Hindlimb muscle (tissue), 1 donor: ENCODE measurements around the gene SYNE2. TPM values are rescaled to one million over a fixed set of nuclear protein-coding genes. Genes with fewer than 3 reads are reported as not detected.

Experiments
- DNase-seq: peaks from one replicate; pipeline ENCODE4 v3.0.0-alpha.2; 2013
- polyA plus RNA-seq: library from polyadenylated mRNA; unstranded; fragments of 120-200 nt; gene quantifications from one replicate; pipeline ENCODE4 v1.2.1, GENCODE V29; 2013; ENCODE audit not compliant: insufficient read length

SYNE2 gene
- polyA plus RNA-seq, 1 donor = 75.3 TPM

DNA sequence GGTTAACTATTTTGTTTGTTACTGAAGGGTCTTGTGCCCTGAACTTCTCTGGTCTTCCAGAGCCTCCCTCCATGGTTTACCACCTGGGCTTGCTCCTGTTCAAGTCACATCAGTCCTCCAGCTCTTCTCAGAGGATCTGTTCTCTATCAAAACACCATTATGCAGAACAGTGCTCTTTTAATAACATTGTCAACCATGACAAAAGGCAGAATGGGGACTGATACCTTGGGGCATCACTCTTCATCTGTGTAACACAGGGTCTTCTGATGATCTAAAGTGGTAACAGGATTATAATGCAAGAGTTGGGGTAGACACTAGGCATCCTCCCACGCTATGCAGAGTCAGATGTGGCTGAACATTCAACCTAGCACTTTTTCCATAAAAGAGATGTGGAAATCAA, 403.0 kb downstream of the SYNE2 start:
- no peak for DNase-seq

DNA sequence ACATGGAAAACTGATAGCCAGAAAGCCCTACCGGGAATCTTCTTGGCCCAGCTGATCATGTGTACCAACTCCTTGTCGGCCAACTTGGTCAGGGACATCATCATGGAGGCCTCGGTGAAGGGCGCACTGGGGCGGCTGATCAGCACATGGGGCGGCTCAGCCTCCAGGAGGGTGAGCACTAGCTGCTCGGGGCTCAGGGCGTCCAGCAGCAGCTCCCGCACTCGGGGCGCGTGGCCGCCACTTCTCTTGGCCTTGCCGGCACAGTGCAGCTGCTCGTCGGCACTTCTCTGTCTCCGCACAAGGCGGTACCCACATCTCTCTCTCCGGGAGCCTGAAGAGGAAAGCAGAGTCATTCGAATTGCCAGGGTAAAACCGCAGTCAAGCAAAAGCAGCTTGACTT, 407.6 kb downstream of the SYNE2 start:
- no peak for DNase-seq

DNA sequence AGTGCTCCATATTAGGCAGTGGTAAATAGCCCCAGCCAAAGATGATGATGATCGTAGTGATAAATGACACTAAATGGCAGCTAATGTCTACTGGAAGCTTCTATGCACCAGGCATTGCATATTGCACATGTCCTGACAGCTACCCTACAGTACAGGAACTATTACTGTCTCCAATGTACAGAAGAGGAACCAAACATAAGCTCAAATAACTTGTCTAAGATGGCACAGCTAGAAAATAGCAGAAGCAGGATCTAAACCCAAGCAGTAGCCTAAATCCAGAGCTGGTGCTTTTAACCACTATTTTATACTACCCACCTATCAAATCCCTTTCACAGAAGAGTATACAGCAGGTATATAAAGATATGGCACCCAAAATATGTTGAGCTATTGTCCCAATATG, 412.4 kb downstream of the SYNE2 start:
- DNase-seq = no peak

DNA sequence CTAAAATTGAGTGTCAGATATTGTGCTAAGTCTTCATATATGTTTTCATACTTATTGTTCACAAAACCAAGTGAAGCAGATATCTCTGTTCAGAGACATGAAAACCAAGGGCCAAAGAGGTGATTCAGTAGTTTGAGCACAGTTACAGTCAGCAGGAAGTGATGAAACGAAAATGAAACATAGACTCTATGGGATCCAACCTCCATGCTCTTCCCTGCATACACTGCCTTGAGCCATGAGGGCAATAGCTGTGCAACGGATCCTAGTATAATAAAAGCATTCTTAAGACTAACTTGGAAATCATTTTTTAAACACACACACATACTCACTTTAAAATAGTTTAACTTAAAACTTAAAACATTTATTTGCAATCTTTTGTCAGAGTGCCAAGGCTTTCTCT, 413.4 kb downstream of the SYNE2 start:
- no peak for DNase-seq

DNA sequence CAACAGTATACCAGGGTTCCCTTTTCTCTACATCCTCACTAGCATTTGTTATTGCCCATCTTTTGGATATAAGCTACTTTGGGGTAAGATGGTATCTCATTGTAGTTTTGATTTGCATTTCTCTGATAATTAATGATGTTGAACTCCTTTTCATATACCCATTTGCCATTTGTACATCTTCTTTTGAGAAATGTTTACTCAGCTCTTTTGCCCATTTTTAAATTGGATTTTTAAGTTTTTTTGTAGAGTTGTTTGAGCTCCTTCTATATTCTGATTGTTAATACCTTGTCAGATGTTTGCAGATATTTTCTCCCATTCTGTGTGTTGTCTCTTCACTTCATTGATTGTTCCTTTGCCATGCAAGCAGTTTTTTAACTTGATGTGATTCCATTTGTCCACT, 419.2 kb downstream of the SYNE2 start:
- no peak for DNase-seq

Other genes starting within 250 kb of the SYNE2 start
- gene WDR89, start 211.1 kb upstream of the SYNE2 start, polyA plus RNA-seq = 10.7 TPM
- gene SGPP1, start 124.9 kb upstream of the SYNE2 start, polyA plus RNA-seq = 8.2 TPM